ENCODE data around the gene ANKMY1.

ANKMY1 gene

DNA sequence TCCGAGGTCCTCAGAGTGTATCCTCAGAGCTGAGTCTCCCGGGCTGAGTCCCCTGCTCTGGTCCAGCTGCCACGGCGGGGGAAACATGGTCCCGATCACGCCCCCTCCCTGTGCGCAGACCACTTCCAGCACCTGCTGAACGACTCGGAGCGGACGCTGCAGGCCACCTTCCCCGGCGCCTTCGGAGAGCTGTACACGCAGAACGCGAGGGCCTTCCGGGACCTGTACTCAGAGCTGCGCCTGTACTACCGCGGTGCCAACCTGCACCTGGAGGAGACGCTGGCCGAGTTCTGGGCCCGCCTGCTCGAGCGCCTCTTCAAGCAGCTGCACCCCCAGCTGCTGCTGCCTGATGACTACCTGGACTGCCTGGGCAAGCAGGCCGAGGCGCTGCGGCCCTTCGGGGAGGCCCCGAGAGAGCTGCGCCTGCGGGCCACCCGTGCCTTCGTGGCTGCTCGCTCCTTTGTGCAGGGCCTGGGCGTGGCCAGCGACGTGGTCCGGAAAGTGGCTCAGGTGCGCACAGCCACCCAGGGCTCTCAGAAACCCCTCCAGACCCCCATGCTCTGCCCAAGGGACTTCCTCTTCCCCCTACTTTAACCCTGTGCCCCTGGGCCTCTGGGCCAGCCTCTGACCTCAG is 95.6 kb downstream of the ANKMY1 start:
- FAIRE-seq, result no peak
- DNase-seq (ENCODE audit: insufficient read length, low spot score), result no peak

GRCh38 chr2:240461471-240462072 is 96.2 kb downstream of the ANKMY1 start:
- TF ChIP-seq, protein P1, sequence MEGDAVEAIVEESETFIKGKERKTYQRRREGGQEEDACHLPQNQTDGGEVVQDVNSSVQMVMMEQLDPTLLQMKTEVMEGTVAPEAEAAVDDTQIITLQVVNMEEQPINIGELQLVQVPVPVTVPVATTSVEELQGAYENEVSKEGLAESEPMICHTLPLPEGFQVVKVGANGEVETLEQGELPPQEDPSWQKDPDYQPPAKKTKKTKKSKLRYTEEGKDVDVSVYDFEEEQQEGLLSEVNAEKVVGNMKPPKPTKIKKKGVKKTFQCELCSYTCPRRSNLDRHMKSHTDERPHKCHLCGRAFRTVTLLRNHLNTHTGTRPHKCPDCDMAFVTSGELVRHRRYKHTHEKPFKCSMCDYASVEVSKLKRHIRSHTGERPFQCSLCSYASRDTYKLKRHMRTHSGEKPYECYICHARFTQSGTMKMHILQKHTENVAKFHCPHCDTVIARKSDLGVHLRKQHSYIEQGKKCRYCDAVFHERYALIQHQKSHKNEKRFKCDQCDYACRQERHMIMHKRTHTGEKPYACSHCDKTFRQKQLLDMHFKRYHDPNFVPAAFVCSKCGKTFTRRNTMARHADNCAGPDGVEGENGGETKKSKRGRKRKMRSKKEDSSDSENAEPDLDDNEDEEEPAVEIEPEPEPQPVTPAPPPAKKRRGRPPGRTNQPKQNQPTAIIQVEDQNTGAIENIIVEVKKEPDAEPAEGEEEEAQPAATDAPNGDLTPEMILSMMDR (IDR thresholded peaks at IDR 0.05; ENCODE audit: insufficient read depth, missing control alignments), result no peak
- DNase-seq (ENCODE audit: insufficient read length, low spot score) (no peak), FAIRE-seq (no peak)

More for the DNA sequence above, 95.6 kb downstream of the ANKMY1 start:
- TF ChIP-seq, protein P1 (IDR thresholded peaks at IDR 0.05; ENCODE audit: insufficient read depth, missing control alignments), result no peak

- no peak for FAIRE-seq
- DNase-seq (ENCODE audit: insufficient read length, low spot score), result no peak
- TF ChIP-seq, protein P1 (IDR thresholded peaks at IDR 0.05; ENCODE audit: insufficient read depth, missing control alignments), result no peak
Measured at GRCh38 chr2:240460781-240461431, 96.9 kb downstream of the ANKMY1 start.

GRCh38 chr2:240460253-240460711 is 97.5 kb downstream of the ANKMY1 start:
- no peak for DNase-seq (ENCODE audit: insufficient read length, low spot score)
- TF ChIP-seq, protein P1 (IDR thresholded peaks at IDR 0.05; ENCODE audit: insufficient read depth, missing control alignments), result no peak
- FAIRE-seq, result no peak

DNA sequence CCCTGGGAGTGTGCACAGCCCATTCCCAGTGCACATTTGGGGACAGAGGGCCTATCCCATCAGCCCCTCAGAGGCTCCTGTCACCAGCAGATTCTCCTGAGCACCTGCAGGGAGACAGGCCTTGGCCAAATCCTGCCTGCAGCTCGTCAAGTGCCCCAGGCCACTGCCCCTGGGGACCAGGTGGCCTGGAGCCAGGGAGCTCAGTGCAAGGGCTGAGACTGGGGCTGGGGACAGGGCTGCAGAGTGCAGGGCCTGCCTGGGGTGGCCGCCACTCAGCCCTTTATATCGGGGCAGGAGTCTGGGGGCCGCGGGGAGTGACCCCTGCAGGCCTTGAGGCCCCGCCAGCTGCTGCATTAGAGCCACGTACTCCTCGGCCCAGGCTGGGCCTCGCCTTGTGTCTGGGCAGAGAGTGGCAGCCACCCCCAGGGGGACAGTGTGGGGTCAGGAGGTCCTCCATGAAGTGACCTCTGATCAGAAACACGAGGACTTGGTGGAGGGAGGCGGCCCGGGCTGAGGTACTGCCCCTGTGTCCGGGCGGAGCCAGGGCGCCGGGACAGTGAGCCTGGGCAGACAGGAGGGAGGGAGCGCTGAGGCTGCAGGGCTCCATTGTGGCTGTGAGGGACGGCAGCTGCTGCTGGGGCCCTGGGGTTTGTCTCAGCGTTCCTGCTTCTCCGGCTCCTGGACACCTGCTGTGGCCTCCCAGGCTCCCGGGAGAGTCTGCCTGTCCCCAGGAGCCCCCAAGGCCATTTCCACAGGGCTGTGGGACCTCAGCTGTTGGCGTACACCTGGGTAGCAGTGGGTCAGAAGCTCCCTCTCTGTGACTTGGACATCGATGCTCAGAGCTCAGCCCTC is 98.2 kb downstream of the ANKMY1 start:
- FAIRE-seq, result no peak
- no peak for DNase-seq (ENCODE audit: insufficient read length, low spot score)
- TF ChIP-seq, protein P1 (IDR thresholded peaks at IDR 0.05; ENCODE audit: insufficient read depth, missing control alignments), result no peak

DNA sequence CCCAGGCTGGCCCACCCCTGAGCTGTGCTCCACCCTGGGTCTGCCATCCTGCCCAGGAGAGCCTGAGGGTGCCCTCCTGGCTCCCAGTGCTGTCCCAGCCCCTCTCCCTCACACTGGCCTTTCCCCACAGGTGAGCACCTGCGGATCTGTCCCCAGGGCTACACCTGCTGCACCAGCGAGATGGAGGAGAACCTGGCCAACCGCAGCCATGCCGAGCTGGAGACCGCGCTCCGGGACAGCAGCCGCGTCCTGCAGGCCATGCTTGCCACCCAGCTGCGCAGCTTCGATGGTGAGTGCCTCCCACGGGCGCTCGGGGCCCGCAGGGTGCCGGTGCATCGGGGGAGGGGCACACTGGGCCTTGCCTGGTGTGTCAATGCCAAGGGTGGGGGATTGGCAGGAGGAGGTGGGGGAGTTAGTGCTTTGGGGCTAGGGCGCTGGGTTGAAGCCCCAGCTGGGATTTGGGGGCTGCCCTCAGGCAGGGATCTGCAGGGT is 98.8 kb downstream of the ANKMY1 start:
- DNase-seq (ENCODE audit: insufficient read length, low spot score) (no peak), FAIRE-seq (no peak)
- TF ChIP-seq, protein P1 (IDR thresholded peaks at IDR 0.05; ENCODE audit: insufficient read depth, missing control alignments), result no peak

Data from D721Med (cell line).